ENCODE measurements around the gene HDDC2.

- no peak for TF ChIP-seq CTCF (IDR thresholded peaks at IDR 0.05)
- TF ChIP-seq POLR2A (IDR thresholded peaks at IDR 0.05) = no peak
These were observed 33.8 kb downstream of the HDDC2 start for GRCh38 chr6:125267806-125268523.

Data from body of pancreas (tissue), 4 donors.